GM21723 (cell line): ENCODE results near the gene TBX10.
"Not testable (repeated sequence)": the region's sequence is repeated elsewhere in the genome, so short reads cannot be mapped to it uniquely, and the experiment has no call there.

Source experiments
- ATAC-seq: cut with Tn5 transposase; IDR thresholded peaks from one replicate; pipeline ENCODE4 v1.9.1; 2021; ENCODE audit warnings: mild to moderate bottlenecking, moderate library complexity; ENCODE audit not compliant: unreplicated experiment

Gene TBX10

GRCh38 chr11:67646535-67647336 lies 7.2 kb upstream of the TBX10 start:
- ATAC-seq, result no peak

- ATAC-seq, result no peak
Measured at GRCh38 chr11:67645521-67646461, 6.2 kb upstream of the TBX10 start.

- ATAC-seq, result no peak
Measured at GRCh38 chr11:67644472-67645418, 5.2 kb upstream of the TBX10 start.

- ATAC-seq, result no peak
Measured at GRCh38 chr11:67644042-67644441, 4.5 kb upstream of the TBX10 start.

GRCh38 chr11:67642173-67643120 lies 2.9 kb upstream of the TBX10 start:
- ATAC-seq, result no peak

GRCh38 chr11:67641338-67642172 lies 2.0 kb upstream of the TBX10 start:
- no peak for ATAC-seq

GRCh38 chr11:67640758-67641337 lies 1.3 kb upstream of the TBX10 start:
- no peak for ATAC-seq

- no peak for ATAC-seq
Measured at GRCh38 chr11:67640021-67640757, 626 bp upstream of the TBX10 start.

GRCh38 chr11:67638535-67639437 lies 777 bp downstream of the TBX10 start:
- no peak for ATAC-seq

- ATAC-seq, result not testable (repeated sequence)
Measured at GRCh38 chr11:67637441-67637840, 2.1 kb downstream of the TBX10 start.

GRCh38 chr11:67636962-67637361 lies 2.6 kb downstream of the TBX10 start:
- no peak for ATAC-seq

GRCh38 chr11:67635231-67635521 lies 4.4 kb downstream of the TBX10 start:
- ATAC-seq, result no peak

- ATAC-seq, result no peak
Measured at GRCh38 chr11:67634366-67635230, 5.0 kb downstream of the TBX10 start.

- ATAC-seq, result no peak
Measured at GRCh38 chr11:67633758-67634365, 5.7 kb downstream of the TBX10 start.

- ATAC-seq, result no peak
Measured at GRCh38 chr11:67632982-67633755, 6.4 kb downstream of the TBX10 start.
